Stimulated activated naive CD8-positive, alpha-beta T cell treated with anti-CD3 and anti-CD28 coated beads, Interleukin-15, Interleukin-2, amounts not matched to agents 100 U/mL and 50 U/mL, for 24 hours (primary cell): ENCODE data around the gene TNRC6B.
"Not testable (repeated sequence)": the region's sequence is repeated elsewhere in the genome, so short reads cannot be mapped to it uniquely, and the experiment has no call there.

Experiments
- ATAC-seq: fragments of 150-1000 bp; cut with Tn5 transposase; one replicate; pipeline ENCODE4 v1.10.0; 2021
- DNase-seq: peaks from one replicate; pipeline ENCODE4 v3.0.0; 2021

Gene TNRC6B

DNA sequence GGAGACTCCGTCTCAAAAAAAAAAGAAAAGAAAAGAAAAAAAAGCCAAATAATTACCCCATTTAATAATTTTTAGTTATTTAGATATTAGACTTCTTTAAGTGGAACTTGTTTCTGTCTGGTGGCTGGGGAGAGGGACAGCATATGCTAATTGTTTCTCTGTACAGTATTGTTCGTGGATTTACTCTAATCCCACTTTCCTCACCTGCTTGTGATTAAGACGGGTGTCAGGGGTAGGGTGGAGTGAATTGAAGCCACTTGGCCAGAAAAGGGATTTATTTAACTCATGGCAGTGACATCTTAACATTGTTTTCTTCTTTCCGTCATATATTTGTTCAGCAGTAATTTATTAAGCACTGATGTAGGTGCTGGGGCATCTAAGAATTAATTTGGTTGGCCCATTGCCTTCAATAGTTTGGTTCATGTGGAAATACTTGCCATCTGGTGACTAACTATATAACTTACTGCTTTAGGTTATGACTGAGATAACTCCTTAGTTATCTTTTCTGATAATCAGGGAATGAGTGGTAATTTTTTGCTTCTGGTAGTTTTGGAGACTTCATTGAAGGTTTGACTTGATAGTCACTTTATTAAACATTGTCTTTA lies 4.6 kb downstream of the TNRC6B start:
- DNase-seq (no peak), ATAC-seq (no peak)

DNA sequence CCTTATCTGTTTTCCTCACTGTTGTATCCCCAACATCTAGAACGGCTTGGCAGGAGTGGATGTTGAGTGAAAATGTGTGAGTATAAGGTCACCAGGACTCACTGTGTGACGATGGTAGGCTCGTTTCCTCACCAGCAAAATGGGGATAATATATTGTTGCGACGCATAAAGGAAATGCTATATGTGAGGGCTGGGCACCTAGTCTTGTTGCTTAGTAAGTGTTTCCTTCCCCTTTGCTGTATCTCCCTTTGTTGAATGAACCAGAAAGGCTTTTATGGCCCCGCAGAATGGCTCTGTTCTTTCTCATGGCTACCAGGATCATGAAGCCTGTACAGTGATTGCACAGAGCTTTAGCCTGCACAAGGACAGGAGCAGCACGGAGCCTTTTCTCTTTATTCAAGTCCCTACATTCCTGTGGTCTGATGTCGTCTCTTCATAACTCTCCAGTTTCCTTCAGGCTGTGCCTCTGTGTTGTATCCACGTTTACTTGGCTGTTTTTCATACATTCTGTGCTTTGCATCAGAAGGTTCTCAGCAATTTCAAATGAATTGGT lies 5.4 kb downstream of the TNRC6B start:
- ATAC-seq (peak; percentile 65), DNase-seq (no peak)

DNA sequence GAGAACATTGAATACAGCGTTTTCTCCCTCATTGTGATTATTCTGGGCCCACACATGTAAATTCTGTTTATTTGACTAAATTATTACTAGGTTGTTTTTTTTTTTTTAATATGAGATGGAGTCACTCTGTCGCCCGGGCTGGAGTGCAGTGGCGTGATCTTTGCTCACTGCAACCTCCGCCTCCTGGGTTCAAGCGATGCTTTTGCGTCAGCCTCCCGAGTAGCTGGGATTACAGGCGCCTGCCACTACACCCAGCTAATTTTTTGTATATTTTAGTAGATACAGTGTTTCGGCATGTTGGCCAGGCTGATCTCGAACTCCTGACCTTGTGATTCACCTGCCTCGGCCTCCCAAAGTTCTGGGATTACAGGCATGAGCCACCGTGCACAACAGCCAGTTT lies 5.9 kb downstream of the TNRC6B start:
- ATAC-seq, DNase-seq: not testable (repeated sequence)

DNA sequence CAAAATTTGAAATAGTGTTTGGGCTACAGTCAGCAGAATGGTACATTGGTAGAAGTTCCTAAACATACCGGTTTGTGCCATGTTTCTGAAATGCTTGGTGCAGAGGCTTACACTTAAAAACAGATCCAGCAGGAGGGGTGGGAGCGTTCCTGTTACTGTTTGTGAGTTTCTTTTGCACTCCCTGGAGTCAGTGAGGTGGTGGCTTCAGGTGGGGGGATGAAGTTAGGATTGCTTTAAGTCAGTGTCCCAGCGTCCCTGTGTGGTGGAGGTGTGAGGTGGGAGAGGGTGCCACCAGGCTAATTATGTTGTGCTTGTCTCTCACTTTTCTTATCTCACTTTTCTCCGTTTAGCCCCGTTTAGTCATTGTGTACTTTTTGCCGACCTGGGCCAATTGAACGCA lies 9.7 kb downstream of the TNRC6B start:
- DNase-seq (no peak), ATAC-seq (no peak)

DNA sequence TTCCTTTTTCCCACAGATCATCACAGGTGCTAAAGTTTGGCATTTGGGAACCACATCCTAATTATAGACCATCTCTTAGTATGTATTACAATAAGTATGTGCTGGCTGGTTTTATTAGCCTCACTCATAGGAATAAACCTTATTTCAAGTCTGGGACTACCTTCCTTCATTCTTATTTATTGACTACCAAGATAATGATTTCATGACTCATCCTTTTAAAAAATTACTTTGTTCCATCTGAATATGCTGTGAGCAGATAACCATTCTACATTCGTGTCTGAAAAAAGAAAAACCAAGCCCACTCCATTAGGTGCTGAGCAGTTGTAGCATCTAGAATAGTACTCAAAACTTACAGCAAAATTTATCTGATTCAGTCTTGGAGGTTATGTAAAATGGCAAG lies 12.3 kb downstream of the TNRC6B start:
- no peak for ATAC-seq
- DNase-seq: no peak

DNA sequence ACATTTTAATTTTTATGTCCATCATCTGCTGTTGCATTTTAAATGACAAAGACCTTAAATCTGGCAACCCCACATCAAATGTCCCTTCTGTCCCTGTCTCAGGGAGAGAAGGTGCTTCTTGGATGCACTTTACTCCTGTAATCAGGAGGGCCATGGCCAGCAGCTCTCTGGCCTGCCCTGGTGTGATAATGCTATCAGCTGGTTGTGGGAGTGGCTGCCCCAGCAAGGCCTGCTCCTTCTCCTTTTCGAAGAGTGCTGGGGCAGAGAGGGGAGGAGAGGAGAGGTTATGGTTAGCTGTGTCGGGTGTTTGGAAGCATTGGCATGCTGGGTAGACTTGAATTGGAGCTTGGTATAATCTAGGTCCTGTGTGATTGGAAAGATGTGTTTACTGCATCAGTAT lies 12.8 kb downstream of the TNRC6B start:
- ATAC-seq (no peak), DNase-seq (no peak)

DNA sequence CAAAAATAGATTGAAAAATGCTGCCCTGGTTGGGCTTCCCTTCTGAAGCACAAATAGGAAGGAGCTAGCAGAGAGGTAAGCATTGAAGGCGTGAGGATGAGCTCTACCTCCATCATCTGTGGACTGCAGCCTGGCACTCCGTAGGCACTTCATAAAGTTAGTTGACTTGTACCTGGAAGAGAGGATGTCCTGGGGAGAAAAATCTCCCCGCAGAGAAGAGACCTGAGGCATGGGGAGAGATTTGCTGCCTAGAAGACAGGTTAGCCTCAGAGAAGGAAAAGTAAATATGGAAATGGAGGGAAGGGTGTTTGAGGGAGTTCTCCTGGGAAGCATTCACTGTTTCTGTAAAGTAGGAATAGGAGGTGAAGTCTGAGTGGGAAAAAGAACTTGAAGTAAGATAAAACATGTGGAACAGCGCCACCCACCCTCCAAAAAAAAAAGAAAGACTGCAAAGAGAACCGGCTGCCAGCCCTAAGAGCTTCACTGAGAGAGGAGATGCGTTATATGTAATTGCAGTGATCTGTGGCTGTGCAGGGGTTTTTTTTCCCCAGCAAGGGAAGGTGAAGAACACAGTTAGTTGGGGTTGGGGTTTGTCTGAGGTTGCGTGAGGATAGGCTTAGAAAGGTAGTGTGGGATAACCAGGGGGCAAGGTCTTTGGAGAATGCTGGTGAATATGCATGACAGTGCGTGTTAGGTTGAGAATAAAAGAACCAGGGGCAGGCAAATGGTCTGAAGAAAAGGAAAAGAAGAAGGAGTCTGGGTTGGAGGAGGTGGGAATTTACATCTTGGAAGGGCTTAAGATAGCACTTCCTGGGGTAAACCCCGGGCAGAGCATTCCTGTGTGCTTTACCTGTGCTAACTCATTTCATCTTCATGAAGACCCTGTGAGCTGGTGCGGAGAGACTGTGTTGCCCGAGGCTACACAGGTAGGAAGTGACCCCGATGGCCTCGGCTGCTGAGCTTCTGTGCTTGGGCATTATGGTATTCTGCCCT lies 16.0 kb downstream of the TNRC6B start:
- ATAC-seq (no peak), DNase-seq (no peak)

DNA sequence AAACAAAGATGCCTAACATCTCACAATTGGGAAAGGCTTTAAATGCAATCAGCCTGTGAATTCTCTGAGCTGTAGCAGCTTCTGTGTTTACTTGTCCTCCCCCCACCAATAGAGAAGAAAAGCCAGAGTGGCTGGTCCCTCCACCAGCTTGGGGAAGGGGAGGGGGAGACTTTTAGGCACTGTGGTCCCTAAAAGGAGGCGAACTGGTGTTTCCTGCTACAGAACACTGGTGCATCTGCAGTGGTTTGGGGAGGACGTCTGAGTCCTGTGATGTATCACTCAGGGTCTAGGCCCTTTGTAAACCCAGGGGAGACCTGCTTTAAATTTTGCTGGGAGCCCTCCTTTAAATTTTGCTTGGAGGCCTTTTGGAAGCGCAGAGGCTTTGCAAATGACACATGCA lies 16.9 kb downstream of the TNRC6B start:
- ATAC-seq: no peak
- DNase-seq: no peak

DNA sequence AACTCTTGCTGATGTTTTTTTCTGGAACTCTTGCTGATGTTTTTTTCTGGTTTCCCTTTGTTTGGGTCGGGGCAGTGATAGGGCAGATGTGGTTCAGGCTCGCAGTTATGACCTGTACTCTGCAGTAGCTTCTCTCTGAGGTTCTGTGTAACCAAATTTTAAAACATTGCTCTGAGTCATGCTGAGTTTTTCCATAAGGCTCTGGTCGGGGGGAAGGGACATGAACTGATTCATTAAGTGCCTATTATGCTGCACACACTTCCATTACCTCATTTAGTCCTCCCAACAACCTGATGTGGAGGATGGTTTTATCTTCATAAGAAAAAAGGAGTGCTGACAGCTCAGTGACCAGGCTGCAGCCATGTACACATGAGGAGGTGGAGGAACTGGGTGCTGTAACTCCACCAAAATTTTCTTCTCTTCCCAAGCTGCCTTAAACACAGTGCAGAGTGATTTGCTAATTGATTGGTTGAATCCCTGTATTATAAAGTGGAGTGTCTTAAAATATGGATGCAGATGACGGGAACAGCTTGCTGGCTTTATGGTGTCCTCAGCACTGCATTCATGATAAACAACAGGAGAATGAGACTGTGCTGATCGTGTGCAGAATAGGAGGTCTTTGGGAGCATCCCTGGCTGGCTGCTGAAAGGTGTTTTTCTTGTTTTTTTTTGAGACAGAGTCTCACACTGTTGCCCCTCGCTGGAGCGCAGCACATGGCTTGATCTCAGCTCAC lies 19.1 kb downstream of the TNRC6B start:
- ATAC-seq (peak; percentile 99), DNase-seq (peak; percentile 52)

DNA sequence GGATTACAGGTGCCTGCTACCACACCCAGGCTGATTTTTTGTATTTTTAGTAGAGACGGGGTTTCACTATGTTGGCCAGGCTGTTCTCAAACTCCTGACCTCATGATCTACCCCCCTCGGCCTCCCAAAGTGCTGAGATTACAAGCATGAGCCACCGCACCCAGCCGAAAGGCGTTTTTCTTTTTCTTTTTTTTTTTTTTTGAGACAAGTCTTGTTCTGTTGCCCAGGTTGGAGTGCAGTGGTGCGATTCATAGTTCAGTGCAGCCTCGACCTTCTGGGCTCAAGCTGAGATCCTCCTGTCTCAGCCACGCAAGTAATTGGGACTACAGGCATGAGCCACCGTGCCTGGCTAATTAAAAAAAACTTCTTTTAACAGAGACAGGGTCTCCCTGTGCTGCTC lies 19.7 kb downstream of the TNRC6B start:
- not testable (repeated sequence) for DNase-seq, ATAC-seq

DNA sequence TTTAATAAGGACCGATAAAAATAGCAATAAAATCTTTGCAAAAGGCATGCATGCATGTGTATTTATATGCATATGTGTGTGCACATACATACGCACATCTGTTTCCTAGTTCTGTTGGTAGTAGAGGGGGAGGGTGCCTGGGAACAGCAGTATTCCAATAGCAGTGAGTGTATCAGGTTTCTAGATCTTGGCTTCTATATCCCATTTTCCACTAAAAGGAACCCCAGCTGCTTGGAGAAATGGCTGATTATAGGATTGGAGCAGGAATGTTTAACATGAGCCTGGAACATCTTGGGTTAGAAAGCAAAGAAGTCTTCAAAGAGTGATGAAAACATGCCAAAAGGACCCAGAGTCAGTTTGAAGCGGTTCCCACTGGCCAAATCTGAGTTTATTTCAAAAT lies 21.0 kb downstream of the TNRC6B start:
- no peak for DNase-seq
- ATAC-seq: no peak

DNA sequence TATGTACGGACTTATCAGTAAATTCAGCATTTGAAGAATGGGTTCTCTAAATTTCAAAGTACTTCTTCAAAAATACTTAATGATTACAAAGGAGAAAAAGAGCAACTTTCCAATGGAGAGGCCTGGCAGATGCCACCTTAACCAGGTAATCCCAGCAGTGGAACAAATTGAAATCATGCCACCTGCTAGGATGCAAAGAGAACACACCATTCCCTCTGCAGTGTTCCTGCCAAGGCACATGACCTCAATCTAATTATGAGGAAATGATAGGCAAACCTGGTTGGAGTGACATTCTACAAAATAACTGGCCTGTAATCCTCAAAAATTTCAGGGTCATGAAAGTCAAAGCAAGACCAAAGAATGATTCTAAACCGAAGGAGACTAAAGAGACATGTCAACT lies 21.5 kb downstream of the TNRC6B start:
- DNase-seq (no peak), ATAC-seq (no peak)

DNA sequence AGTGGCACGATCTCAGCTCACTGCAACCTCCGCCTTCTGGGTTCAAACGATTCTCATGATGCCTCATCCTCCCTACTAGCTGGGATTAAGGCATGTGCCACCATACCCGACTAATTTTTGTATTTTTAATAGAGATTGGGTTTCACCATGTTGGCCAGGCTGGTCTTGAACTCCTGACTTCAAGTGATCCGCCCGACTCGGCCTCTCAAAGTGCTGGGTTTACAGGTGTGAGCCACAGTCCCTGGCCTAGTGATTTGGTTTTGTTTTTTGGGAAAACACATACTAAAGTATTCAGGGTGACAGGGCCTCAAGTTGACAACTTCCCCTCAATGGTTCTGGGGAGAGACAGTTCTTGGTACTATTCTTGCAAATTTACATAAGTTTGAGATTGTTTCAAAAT lies 22.1 kb downstream of the TNRC6B start:
- ATAC-seq (no peak), DNase-seq (no peak)

DNA sequence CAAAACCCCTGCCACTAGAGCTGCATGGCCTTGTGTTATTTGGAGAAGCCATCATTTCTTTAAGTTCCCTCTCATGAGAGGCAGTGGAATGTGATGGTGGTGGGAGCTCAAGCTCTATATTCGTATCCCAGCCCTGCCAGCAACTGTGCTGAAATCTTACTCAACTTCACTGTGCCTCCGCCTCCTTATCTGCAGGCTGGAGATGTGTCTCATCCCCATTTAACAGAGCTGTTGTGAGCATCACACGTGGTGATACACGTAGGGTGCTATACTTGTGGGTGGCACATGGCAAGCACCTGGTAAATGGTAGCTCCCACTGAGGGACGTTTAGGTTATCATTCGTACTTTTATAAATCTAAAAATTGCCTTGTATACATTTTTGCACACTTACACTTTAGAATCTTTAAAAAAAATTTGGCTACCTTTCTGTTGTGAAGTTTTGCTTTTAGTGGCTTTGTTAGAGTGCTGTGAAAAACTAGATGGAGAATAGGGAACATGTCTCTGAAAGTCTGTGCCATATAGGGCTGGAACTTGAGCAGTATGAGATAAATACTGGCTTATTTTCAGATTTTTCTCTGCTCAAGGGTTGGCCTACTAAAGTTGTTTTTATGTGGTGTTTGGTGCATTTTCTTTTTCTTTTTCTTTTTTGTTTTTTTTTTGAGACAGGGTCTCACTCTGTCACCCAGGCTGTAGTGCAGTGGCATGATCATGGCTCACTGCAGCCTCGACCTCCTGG lies 23.2 kb downstream of the TNRC6B start:
- DNase-seq (no peak), ATAC-seq (peak; percentile 22)

DNA sequence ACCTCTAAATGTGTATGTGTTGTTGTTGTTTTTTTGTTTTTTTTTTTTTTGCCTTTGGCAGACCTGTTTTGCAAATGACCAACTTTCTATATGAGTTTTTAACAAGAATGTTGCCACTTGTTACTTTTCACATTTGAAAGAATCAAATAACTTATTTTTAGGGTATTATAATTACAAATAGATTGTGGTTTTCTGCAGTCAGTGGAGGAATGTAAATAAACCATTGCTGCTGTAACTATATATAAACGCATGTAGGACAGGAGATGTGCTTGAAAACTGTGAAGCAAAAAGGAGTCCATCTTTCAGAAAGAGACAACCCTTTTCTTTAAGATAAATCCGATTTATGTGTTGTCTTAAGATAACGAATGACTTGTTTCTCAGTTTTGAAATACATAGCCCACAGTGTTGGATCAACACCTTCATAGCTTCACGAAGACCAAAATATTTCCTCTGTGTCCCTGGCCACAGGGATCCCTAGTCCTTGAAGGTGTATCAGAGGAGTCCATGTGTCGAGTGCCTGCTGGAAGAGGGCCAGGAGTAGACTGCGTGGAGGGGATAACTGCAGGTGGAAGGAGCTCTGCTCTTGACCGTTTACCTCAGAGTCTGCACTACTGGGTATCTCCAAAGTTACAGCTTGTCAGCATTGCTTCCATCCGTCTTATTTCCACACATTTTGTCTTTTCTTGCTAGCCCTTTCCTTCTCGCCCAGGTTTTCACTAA lies 24.7 kb downstream of the TNRC6B start:
- ATAC-seq: no peak
- DNase-seq: no peak

DNA sequence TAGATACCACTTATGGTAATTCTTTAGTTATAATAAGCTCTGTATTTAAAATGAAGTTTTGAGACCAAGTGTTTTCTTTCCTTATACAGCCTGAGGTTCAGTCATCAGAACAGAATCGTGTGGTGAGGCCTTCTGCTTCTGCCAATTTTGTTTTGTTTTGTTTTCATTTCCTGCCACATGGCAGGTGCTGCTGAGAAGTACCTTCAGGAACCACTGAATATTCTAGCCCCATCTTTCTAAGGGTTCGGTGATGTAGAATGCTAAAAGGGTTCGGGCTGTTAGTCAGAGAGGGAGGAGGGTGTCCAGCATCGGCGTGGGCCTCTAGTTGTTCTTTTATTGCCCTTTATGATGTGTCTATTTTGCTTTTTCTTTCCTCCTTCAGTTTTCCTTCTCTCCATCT lies 25.8 kb downstream of the TNRC6B start:
- ATAC-seq (peak; percentile 82), DNase-seq (no peak)

DNA sequence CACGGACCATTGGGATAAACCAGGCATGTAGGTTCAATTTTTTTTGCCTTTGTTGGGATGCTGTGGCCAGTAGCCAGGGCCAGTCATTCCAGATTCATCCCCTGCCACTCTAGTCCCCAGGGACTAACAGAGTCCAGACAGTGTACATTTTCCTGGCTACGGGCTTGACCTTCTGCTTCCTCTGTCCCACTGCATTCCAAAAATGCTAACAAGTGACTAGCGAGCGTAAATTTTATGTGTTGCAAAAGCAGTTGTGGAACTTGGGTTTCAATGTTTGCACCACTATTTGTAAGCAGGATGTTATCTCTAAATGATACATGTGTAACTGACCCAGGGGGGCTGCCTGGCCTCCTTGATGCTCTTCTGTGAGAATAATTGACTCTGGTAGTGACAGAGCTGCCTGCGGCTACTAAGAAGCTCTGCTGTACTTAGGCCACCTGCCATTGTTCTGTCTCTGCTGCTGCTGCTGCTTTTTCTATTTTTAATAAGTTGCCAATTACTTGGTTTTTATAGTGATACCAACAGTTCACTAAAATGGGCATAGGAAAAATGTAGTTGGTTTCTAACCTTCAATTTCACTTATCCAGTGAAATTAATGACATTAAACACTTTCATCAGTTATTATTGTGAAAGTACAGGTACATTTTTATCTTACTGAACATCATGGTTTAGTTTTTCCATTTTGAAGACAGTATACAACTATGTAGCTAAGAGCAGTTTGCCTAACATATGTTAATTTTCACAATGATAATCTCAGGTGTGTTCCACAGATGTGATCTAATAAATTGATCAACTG lies 26.8 kb downstream of the TNRC6B start:
- DNase-seq (no peak), ATAC-seq (no peak)

DNA sequence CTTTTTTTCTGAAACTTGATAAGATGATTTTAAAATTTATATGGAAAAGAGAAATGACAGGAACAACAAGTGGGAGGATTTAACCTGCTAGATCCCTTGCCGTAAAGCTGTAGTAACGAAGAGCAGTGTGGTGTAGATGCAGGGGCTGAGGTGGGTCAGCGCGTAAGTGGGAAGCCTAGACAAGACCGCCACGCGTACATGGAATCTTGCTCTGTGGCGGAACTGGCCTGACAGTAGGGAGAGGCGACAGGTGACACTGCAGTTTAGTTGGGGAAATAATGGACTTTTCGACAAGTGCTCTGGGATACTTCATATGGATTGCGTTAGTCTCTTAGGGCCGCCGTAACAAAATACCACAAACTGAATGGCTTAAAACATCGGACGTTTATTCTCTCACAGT lies 28.8 kb downstream of the TNRC6B start:
- no peak for DNase-seq
- ATAC-seq: no peak

DNA sequence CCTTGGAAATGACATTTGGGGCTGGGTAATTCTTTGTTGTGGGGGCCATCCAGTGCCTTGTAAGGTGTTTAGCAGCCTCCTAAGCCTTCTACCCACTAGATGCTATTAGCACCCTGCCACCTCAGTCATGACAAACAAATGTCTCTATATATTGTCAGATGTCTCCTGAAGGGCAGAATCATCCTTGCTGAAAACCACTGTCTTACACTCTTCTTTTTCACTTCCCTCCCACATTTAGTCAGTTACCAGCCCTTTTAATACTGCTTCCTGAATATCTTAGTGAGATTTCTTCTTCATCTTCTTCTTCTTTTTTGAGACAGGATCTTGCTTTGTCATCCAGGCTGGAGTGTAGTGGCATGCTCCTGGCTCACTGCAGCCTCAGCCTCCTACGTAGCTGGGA lies 33.1 kb downstream of the TNRC6B start:
- ATAC-seq (peak; percentile 80), DNase-seq (no peak)

DNA sequence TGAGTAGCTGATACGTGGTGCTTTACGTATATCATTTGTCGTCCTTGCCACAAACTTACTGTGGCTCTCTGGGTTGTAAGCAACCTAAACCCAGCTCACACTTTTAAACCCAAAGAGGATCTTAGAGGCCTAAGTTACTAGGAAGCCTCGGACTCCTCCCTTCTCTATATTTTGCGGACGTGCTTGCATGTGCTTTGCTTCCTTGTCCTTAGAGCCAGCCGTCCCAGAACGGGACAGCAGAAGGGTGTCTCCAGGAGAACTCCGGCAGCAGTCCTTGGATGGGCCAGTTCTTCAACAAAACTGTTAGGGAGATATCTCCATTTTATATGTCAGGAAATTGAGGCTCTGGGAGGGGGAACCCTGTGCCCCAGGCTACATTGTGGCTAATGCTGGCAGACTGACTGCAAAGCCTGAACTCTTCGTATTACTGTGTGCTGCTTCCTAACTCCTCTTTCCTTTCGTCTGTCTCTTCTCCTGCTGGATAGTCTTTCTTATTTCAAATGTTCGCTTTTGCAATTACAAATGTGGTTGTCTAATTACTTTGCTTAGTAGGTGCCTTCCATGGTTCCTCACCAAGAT lies 33.8 kb downstream of the TNRC6B start:
- no peak for DNase-seq

More for the DNA sequence above, 33.8 kb downstream of the TNRC6B start:
- no peak for ATAC-seq
